Spinal cord (tissue), 10 donors: ENCODE measurements around the gene PAX5. TPM values are rescaled to one million over a fixed set of nuclear protein-coding genes. Genes with fewer than 3 reads are reported as not detected.

Experiments used
- DNase-seq, 6 donors: peaks; one replicate each; pipeline versions ENCODE4 v3.0.0 to v3.0.0-alpha.2; 2013 to 2015; ENCODE audit warnings: low spot score in 6 of 6, low read depth in 4 of 6
- H3K27ac ChIP-seq: one replicate; pipeline ENCODE4 v1.5.1; 2013; ENCODE audit warnings: low read depth, low read length, control low read depth
- H3K27me3 ChIP-seq: one replicate; pipeline ENCODE4 v1.6.1; 2013; ENCODE audit warnings: low read length; ENCODE audit not compliant: control insufficient read depth, insufficient read depth
- H3K36me3 ChIP-seq: one replicate; pipeline ENCODE4 v1.6.1; 2013; ENCODE audit warnings: low read length; ENCODE audit not compliant: control insufficient read depth, insufficient read depth
- H3K4me1 ChIP-seq: one replicate; pipeline ENCODE4 v1.6.1; 2013; ENCODE audit warnings: low read length; ENCODE audit not compliant: control insufficient read depth, insufficient read depth
- H3K4me3 ChIP-seq: one replicate; pipeline ENCODE4 v1.5.1; 2013; ENCODE audit warnings: low read depth, low read length, control low read depth
- H3K9me3 ChIP-seq: one replicate; pipeline ENCODE4 v1.6.1; 2013; ENCODE audit warnings: low read length; ENCODE audit not compliant: control insufficient read depth, insufficient read depth
- WGBS: methylation state at CpG from one replicate; pipeline ENCODE4 v1.1.5; 2013; ENCODE audit warnings: missing lambda C conversion rate; ENCODE audit not compliant: insufficient coverage; 5-methylcytosine and 5-hydroxymethylcytosine counted together
- polyA plus RNA-seq, 2 donors: library from polyadenylated mRNA; unstranded; fragments of 120-200 nt; gene quantifications; one replicate each; pipeline ENCODE4 v1.2.1, GENCODE V29; 2013; ENCODE audit not compliant: insufficient read length in 2 of 2
- small RNA-seq: library from RNA; depleted of rRNA; stranded (forward); fragments of <200 nt; gene quantifications from one replicate; pipeline ENCODE3, GENCODE V24; 2014; ENCODE audit warnings: low replicate concordance
- total RNA-seq, 2 donors: library from RNA; depleted of rRNA in 1 of 2; stranded (reverse); fragments of 120-200 nt in 1 of 2; fragments of >200 nt in 1 of 2; gene quantifications; one replicate each; pipeline versions ENCODE4 v1.2.3 to v1.2.4, GENCODE V29; 2013 to 2014
- donor health status: healthy.

Gene PAX5
- total and polyA plus RNA-seq, 4 donors: 0.89 to 2.6 (median 1.1) TPM

DNA sequence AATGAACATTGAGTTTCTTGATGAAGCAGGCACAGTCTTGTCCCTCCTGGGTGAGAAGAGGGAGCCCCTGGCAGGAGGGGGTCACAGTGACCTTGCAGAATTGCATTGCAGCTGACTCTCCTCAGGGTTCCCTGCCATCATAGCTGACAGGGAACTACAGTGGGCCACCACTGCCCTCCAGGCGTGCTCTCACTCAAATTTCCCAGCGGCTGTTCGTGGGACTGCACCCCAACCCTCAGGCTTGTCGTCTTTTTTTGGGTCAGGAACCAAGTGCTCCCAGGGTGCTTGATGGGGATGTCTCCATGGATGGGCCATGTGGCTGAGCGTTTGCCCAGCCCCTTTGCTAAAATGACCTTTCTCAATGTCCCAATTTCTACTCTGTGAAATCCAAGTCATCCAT lies 245.5 kb downstream of the PAX5 start:
- 51% methylated on average over 5 of the region's 5 CpGs for WGBS
- H3K36me3 ChIP-seq: no peaks in the 10 kb centered on the region
- no peak overlapping the region for H3K27ac ChIP-seq
- no peaks in the 10 kb centered on the region for H3K27me3 ChIP-seq
- DNase-seq: no peak
- no peaks in the 10 kb centered on the region for H3K4me1 ChIP-seq
- H3K9me3 ChIP-seq: no peaks in the 10 kb centered on the region
- no peak overlapping the region for H3K4me3 ChIP-seq

DNA sequence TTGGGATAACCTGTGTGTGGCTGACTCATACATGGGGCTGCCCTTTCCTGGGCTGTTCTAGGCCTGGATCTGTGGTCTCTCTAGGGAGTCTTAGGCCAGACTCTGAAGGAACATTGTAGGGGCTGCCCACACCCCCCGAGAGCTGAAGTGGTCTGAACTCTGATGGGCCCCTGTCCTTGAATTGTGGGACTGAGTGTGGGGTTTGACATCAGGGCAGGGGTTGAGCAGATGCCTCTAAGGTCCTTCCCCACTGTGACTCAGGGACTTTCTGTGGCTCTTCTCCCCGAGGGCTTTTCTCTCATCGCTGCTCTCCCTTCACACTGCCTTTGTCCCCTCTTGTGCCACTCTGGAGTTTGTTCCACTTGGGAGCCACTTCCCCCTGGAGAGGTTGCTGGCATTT lies 246.4 kb downstream of the PAX5 start:
- Histone ChIP-seq H3K27me3 (no peaks in the 10 kb centered on the region), H3K27ac (no peak overlapping the region), H3K4me3 (no peak overlapping the region), H3K9me3 (no peaks in the 10 kb centered on the region), H3K4me1 (no peaks in the 10 kb centered on the region), H3K36me3 (no peaks in the 10 kb centered on the region)
- no CpG with 5 or more reads among the region's 3 CpGs for WGBS
- no peak for DNase-seq

Small RNA genes lying within 50 kb of the gene (small RNA-seq; reads per million reads assigned to genes)
- gene MIR4475: not detected
- not detected for gene MIR4476
- not detected for gene MIR4540

Other genes with a start within 250 kb of the PAX5 start
- 10 to 100 TPM; 22.9 to 26.5 TPM for gene ZCCHC7, start 86.3 kb upstream of the PAX5 start, total RNA-seq
- gene ZCCHC7, start 86.3 kb upstream of the PAX5 start, polyA plus RNA-seq: 10 to 100 TPM; 14.3 to 17.3 TPM